GM12872 (cell line): Measurements from ENCODE around the gene HIRIP3.

Experiments
- TF ChIP-seq, protein P1 (sequence below): IDR thresholded peaks from 3 replicates; pipeline ENCODE4 v1.5.1; 2011; ENCODE audit warnings: low read depth, mild to moderate bottlenecking, low read length, moderate library complexity; ENCODE audit not compliant: insufficient read depth

Gene HIRIP3

GRCh38 chr16:30030841-30031413 is 35.5 kb upstream of the HIRIP3 start, which contains the start of gene TLCD3B:
Gene TLCD3B (minus strand): TSS chr16:30031271. CDS start chr16:30030527, 744 bp downstream.
- TF ChIP-seq, protein P1, sequence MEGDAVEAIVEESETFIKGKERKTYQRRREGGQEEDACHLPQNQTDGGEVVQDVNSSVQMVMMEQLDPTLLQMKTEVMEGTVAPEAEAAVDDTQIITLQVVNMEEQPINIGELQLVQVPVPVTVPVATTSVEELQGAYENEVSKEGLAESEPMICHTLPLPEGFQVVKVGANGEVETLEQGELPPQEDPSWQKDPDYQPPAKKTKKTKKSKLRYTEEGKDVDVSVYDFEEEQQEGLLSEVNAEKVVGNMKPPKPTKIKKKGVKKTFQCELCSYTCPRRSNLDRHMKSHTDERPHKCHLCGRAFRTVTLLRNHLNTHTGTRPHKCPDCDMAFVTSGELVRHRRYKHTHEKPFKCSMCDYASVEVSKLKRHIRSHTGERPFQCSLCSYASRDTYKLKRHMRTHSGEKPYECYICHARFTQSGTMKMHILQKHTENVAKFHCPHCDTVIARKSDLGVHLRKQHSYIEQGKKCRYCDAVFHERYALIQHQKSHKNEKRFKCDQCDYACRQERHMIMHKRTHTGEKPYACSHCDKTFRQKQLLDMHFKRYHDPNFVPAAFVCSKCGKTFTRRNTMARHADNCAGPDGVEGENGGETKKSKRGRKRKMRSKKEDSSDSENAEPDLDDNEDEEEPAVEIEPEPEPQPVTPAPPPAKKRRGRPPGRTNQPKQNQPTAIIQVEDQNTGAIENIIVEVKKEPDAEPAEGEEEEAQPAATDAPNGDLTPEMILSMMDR, result no peak

- TF ChIP-seq, protein P1, result no peak
These were observed 34.7 kb upstream of the HIRIP3 start for GRCh38 chr16:30030011-30030685.

- TF ChIP-seq, protein P1, result no peak
These were observed 33.1 kb upstream of the HIRIP3 start for GRCh38 chr16:30028438-30029076.

DNA sequence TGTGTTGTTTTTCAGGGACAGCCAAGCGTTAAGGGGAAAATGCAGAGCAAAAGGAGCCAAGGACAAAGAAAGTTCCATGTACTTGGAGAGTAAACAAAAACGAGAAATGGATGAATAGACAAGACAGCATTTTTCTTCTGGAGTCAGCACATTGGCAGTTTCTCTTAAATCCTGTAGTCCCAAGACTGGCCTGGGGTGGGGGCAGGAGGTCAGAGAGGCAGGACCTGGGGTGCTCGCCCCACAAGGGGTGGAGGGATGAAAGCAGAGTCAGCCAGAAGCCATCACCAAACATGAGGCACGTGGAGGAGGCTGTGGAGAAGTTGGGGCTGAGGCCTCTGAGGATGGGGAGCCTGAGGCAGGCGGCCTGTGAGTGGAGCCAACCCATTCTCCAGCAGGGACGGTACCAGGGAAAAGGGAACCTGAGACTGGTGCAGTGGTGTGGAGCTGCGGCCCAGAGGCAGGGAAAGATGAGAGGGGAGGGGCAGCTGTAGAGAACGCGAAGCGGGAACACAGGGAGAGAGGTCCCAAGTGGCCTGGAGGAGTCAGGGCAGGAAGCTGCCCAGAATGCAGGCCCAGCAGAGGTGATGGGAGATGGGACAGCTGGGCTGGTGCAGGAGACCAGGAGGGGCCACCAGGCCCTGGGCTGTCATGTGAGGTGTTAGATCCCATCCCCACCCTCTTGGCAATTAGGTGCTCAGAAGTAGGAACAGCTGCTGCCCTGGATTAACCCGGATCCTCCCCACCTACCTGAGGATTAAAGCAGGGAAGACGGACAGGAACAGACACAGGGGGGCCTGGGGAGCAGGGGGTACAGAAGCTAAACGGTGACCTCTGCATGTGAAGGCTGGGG is 32.4 kb upstream of the HIRIP3 start:
- TF ChIP-seq, protein P1, result no peak

DNA sequence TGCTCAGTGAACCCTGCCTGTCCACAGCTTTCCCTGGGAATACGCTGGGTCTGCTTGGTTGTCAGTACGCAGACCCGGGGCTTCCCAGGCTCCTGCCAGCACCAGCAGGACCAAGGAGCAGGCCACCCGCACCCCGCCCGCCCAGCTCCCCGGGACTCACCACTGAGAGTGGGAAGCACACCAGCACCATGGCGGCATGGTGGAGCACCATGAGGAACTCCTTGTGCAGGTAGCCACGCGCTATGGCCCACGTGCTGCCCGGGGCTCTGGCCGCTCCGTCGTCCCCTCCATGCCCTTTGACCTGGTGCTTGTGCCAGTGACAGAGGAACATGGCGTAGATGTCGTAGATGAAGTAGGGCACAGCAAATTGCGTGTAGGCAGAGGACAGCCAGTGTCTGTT is 31.0 kb upstream of the HIRIP3 start:
- TF ChIP-seq, protein P1, result no peak

- TF ChIP-seq, protein P1, result no peak
These were observed 30.2 kb upstream of the HIRIP3 start for GRCh38 chr16:30025574-30025973.

DNA sequence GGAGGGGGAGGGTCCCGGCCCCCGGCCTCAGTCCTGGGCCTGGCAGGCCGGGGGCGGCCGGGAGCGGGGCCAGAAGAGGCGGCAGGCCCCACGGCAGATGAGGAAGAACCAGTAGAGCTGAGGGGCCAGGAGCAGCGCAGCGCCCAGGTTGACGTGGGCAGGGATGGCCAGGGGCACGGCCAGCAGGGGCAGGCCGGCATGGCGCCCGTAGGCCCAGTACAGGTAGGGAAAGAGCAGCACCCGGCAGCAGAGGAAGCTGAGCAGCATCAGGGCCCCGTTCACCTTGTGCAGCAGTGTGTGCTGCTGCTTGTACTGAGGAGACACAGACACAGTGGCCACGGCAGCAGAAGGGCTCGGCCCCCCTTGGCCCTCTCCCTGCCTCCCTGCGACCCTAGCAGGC is 29.7 kb upstream of the HIRIP3 start:
- TF ChIP-seq, protein P1, result no peak
